HG03571 (cell line): ENCODE results near the gene HIVEP3.

Source experiments
- ATAC-seq: cut with Tn5 transposase; IDR thresholded peaks from one replicate; pipeline ENCODE4 v1.9.1; 2021; ENCODE audit not compliant: unreplicated experiment

The HIVEP3 gene

DNA sequence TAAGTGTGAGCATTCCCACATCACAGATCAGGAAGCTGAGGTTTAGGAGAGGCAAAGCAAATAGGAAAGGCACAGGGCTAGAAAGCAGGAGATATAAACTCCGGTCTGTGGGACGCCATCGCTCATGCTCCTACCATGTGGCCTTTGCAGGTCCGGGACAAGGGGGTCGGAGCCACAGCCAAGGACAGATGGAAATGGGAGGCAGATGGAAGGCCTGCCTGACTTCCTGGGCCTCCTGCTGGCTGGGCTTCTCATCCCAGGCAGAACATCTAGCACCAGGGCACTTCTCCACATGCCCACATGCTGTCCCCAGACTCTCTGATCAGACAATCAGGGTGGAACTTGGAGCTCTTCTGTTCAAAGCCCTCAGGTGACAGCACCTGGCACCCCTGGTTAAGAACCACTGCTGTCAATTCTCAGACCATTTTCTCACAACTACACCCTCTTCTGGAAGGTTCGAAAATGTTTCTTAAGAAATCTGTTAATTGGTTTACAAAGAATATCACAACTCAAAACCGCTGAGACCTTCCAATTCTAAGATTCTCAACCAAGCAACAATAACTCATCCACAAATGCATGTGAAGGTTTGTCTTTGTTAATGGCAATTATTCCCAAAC lies 260.9 kb downstream of the HIVEP3 start:
- ATAC-seq, result no peak

DNA sequence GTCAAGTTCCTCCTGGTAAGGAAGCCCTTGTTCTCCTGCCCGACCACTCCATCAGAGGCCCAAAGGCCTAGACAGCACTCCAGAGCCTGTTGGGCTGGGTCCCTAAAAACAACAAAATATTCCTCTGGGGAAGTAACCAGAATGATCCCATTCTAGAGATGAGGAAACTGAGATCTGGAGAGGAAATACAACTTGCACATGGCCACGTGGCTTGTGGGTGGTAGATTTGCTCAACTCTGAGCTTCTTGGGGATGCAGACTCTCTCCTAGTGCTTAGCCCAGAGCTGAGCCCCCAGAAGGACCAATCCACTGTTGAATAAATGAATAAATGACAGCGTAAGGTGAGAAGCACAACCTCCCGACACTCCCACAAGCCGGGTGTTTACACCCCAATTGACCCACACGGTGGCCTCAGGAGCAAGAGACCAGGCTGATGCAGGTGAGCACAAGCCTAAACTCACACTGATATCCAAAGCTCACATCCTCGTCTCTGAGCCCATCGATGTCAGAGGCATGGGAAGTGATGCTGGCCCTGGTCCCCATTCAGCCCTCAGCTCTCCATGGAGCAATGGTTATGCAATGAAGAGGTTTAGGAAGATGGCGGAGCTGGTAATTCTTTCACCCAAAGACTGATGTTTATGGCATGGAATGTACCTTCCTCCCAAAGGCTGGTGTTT lies 261.8 kb downstream of the HIVEP3 start:
- ATAC-seq, result no peak

DNA sequence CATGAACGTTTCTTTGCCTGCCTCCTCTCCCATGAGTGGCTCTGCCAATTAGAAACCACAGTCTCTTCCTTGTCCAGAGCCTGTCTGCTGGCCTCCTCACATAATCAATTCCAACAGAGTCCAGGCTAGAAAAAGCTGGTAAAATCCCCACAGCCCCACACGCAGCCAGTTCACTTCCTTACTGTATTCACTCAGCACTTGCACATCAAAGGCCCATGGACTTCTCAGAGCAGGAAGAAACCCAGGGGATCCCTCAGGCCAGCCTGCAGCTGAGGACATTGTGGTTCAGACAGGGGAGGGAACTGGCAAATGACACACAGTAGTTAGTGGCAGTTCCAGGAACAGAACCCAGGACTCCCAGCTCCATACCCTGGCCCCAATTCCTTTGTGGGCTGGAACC lies 262.7 kb downstream of the HIVEP3 start:
- ATAC-seq, result no peak

DNA sequence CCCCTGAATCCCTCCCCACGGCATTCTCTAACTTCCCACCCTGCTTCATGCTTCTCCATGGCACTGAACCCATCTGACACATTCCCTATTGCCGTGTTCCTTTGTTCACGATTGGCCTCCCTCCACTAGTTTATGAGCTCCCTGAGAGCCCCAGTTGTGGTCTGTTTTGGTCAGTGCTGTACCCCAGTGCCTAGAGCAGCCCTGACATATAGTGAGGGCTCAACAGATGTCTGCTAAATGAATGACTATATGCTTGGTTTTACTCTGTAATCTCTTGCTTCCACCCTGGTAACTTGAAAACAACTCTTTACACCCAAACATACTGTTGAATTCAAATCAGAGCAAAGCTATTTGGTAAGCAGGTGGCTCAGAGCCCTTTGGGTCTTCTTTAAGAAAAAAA lies 263.1 kb downstream of the HIVEP3 start:
- ATAC-seq, result no peak

DNA sequence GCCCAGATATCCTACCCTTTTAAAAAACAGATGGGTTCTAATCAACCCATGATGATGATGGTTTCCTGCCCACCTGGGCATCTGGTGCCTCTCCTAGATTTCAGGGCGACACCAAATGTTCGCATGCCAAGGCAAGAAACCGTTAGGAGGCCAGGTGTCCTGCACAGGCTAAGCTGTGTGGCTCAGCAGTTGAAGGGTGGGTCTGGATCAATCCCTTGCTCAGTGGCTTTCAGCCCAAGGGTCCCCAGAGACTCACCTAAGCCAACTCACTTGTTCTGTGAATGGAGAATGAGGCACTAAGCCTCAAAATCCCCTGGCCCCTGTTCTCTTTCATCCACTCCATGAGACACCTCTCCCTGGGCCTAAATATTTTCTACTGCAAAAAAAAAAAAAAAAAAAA lies 265.1 kb downstream of the HIVEP3 start:
- ATAC-seq, result no peak

DNA sequence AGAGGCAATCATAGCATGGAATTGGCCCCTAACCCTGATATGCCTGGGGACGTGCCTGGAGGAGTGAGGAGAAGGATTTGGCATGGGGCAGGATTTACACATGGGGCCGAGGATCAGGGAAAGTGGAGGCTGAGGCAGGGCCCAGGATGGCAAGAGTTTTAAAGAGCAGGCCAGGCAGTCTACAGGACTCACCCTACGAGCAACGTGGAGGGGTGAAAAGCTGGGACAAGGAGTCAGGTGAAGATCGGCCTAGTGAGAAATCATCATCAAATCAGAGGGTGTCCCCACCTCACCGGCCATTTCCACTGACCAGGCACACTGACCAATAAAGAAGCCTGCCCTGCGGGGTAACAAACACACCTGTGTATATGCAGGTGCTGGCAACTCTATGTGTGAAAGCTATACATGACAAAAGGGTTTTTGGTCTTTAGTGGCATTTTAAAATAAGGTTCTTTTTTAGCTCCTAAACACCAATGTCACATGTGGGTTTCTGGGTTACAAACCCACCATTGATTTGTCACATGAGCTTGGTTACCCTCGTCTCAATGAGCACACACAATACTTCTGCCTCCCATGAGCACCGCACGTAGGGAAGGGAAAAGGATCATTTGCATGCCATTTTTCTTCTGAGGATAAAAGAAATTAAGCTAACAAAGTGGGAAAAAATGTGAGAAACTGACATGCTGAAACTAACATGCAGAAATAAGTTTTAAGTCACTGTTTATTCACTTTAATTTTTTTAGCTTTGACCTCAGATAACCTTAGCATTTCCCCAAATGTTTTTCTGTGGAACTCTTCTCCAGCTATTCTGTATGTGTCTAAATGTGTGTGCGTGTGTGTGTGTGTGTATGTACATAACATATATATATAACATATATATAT lies 266.1 kb downstream of the HIVEP3 start:
- no peak for ATAC-seq

DNA sequence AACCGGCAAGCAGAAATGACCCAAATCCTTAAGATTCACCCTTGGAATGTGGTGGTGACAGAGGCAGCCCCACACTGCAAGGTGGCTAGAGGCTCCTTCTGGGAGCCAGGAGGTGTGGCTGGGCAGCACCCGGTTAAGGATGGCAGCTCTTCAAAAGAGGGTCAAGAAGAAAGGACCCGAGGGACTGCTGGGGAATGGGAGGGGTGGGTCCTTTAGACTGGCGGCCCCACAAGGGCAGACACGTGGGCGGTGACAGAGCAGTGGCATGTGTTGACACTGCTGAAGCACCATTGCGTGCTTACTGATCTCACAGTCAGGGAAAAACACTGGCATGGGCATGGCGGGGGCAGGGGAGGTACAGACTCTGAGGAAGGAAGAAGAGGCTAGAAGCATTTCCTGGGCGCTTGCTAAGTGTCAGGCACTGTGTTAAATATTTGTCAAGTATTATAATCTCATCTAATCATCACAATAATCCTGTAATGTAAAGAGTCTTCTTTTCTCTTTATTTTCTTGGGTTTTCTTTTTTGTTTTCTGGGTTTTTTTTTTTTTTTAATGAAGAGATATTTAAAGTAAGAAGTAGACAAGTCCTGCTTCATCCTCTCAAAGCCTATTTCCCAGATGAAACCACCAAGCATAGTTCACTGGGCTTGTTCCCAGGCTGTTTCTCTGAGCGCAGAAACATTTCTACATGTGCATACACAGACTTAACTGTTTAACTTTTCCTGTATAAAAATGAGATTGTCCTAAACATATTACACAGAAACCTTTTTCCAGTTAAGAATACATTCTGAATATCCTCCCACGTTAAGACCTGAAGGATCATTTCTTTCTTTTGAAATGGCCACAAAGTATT lies 268.5 kb downstream of the HIVEP3 start:
- ATAC-seq, result no peak

DNA sequence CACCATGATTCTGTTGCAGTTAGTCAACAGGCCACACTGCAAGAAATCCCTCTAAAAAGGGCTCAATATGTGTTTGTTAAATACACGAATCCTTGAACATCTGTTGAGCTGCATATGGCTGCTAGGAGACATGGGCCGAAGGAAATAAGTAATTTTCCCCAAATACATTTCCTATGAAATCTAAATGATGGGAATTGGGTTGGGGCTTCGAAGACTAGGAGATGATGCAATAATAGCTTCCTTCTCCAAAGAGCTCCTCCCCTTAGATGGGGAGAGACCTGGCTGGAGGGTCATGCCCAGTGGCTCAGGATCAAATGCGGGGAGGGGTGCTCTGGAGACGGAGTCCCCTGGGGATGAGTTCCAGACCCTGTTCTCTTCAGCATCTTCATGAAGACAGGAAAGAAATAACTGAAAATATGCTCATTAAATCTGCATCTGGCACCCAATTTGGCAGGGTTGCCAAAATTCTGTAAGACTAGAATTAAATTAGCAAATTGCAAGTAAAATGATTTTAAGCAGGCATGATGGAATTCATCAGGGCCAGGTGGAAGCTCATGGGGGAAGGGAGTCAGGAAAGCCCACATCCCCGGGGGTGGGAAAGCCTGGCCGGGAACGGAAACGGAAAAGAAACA lies 269.2 kb downstream of the HIVEP3 start:
- ATAC-seq, result no peak

DNA sequence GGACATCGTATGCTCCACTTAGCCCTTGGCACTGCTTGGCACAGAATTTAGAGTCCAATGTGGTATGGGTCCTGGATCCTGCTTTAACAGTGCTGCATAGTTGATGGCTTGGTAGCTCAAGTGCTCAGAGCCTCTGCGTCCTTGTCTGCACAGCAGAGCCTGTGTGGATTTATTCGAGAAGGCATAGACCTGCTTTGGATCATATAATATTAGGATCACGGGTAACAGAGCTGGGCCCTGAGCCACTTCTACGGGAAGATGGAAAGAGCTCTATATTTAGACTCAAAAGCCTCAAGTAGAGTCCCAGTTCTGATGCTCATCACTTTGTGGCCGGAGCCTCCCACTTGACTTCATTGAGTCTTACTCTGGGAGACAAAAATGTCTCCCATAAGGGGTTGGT lies 269.9 kb downstream of the HIVEP3 start:
- no peak for ATAC-seq

DNA sequence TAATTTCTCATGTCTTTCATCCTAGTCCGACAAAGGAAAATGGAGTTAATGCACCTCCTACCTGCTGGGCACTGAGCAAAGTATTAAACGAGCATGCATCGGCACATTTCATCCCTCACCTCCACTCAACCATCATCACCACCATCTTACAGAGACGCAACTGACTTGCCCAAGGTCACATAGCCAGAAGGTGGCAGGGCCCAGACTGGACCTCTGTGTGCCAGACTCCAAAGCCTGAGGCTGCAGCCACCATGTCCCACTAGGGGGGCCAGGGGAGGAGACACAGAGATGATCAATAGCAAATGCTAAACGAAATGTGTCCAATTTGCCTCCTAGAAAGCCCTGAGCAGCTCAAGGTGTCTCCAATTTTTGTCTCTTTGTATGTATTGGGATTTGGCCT lies 270.5 kb downstream of the HIVEP3 start:
- ATAC-seq, result no peak

DNA sequence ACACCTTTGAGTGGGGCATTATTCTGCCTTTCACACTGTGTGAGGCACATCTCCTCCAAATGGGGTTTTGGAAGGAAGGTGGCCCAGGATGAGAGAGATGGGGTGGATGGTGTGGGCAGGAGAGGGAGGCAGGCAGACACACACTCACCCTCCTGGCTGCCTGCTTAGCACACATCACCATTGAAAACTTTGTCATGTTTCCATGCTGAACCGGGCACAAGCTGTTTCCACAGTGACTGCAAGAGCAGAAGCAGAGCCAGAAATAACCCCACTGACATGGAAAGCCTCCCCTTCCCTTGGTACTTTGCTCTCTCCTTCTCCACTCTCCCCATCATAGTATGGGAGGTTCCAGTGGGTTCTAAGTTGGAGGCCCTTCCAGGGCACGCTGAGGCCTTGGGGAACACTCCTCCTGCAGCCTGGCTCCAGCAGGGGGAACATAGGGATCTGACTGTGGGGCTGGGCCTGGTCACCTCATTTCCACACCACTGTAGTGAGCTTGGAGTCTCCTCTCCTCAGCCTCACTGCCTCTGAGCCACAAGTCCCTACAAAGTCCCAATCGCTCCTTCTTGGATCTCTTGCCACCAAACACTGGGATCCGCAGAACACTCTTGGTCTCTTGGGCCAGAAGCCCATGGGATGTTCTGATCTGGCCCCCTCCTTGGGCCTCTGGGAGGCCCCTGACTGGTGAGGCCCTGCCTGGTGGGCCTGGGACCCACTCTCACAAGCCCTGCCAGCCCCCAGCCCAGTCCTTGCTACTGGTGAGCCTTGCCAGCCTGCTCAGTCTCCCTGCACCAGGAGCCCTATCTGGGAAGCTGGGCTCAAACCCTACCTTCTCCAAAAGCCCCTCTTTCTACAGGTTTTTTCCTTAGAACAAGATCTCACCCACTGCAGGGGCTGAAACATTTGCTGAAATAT lies 271.2 kb downstream of the HIVEP3 start:
- no peak for ATAC-seq

DNA sequence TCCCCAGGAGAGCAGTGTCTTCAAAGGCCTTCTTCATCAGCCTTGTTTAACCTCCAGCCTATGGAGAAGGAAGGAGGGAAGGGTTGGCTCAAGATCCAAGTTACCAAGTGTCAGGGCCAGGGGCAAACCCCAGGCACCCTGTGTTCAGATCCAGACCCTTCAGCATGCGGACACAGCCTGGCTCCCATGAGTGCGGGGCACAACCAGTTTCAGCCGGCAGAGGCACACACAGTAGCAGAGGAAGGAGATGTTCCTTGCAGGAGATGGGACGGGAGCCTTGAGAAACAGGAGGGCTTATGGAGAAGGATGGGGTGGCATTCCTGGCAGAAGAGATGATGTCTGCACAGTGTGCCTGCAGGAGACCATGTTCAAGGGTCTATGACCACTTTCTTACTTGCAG lies 272.5 kb downstream of the HIVEP3 start:
- ATAC-seq, result no peak

DNA sequence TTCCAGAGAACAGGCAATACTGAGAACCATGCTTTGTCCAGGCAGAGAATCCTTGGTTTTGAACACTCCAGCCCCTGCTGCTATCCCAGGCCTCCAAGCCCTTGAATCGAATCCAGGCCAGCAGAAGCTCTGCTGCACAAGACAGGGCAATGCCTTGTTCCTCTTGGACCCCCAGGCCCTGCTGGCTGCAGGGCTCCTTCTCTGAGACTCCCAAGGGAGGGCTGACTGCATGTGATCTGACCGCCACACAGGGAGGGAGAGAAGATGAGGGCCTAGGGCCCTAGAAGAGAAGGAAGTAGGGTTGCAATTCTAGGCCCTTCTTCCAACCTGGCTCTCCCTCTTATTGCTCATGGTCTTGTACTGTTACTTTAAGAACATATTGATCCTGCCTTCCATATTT lies 273.7 kb downstream of the HIVEP3 start:
- ATAC-seq, result no peak

DNA sequence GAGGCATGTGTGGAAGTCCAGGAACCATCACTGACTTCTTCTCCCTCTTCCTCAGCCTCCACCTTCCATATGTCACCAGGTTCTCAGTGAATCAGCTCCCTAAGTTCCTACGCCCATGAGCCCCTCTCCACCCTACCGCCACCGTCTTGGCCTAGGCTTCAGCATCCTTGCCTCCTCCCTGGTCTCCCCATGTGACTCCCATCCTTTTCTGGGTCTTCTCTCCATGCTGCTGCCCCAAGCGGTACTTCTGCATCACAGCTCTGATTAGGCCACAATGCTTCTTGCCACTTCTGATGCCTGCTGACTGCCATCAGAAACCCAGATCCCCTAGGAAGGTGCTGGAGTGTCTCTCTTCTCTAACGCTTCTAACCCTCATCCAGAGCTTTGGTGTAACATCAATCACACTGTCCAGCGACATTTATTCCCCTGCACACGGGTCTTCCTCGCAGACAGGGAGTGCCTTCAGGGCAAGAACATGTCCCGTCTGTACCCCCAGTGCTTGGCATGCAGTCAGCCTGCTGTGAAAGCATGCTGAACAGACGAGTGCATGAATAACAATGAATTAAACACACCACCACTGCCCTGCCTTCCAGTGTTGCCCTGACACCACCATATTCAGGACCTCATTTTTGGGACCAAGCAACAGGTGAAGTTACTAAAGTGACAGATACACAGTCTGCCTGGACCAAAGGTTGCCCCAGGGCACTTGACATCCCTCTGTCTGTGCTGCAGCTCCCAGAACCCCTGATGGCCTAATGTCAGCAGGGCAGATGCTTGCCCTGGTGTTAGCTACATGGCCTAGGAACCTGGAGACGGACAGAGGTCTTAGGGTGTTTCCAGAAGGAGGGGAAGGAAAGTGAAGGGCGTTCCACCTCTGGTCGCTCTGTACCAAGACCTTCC lies 275.6 kb downstream of the HIVEP3 start:
- no peak for ATAC-seq

DNA sequence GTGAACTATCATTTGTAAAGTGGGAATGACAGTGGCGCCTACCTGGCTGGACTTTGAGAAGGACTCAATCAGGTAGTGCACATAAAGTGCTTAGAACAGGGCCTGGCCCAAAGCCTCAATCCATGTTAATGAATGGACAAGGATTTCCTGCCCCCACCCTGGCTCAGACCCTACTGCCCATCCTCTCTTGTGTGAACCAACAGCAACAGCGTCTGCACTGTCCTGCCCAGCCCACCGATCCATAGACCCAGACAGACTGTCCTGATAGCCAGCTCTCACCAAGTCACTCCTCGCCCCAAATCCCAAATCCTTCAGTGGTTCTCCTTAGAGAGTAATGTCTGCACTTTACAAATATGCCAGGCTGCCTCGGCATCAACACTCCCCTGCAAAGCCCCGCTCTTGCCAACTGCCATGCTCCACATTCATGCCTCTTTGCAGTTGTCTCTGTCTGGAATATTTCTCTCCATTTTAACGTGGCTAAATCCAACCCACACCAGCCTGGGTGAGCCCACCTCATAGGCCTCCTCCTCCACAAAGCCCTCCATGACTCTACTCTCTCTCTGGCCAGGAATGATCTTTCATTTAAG lies 276.7 kb downstream of the HIVEP3 start:
- no peak for ATAC-seq

DNA sequence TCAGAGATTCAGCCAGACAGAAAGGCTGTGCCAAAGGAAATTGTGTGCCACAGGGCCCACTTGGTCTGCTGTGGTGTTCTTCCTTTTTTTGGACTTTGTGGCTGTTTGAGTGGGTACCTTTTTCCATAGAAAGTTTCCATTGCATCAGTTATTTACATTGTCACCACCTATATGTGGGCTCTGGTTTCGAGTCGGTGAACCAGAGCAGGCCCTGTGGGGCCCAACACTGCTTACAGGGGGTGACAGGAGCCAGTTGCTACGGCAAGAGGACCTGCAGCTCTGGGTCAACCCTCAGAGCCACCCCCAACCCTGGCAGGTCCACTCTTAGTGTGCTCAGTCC lies 277.3 kb downstream of the HIVEP3 start:
- no peak for ATAC-seq

DNA sequence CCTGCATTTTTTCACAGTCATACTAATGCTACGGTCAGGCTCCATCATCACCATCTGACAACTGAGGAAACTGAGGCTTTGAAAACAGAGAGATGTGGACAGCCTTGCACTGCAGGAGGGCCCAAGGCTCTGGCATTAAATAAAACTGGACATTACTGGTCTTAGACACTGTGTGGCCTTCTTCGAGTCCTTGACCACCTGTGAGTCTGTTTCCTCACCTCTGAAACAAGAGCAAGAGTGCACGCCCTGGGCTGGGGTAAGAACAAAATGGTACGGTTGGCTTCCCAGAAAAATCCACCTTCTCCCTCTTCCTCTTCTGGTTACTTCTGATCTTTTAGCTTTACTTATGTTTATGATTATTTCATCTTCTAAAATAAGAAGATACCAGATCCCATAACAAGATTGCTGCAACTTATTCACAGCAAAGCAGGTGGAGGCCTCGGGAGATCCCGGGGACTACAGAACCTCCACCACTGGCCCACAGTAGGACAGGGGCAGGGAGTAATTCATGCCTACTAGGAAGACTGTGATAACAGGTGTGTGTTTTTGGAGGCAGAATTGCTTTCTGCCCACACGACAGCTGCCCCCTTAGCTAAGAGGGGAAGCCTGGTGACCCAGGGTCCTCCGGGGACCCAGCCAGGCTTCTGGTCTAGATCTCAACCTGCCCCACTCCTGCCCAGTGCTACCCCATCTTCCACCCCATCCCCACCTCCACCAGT lies 277.8 kb downstream of the HIVEP3 start:
- ATAC-seq, result no peak
